Ectodermal cell (in vitro differentiated cells): ENCODE results near the gene SLC15A3.
A peak's percentile ranks its signal among the peaks of the same experiment; 100 is the strongest.

Experiments used
- H3K27ac ChIP-seq: 2 replicates; pipeline ENCODE4 v1.7.0; 2013; ENCODE audit warnings: mild to moderate bottlenecking, low read depth, low read length; ENCODE audit not compliant: insufficient read depth, poor library complexity, severe bottlenecking
- H3K27me3 ChIP-seq: 2 replicates; pipeline ENCODE4 v1.7.0; 2013; ENCODE audit warnings: mild to moderate bottlenecking, low read length; ENCODE audit not compliant: insufficient read depth, control insufficient read depth, poor library complexity, severe bottlenecking
- H3K36me3 ChIP-seq: one replicate; pipeline ENCODE4 v1.7.0; 2013; ENCODE audit warnings: low read length; ENCODE audit not compliant: control insufficient read depth, insufficient read depth
- H3K4me1 ChIP-seq: one replicate; pipeline ENCODE4 v1.7.0; 2013; ENCODE audit warnings: low read length; ENCODE audit not compliant: control insufficient read depth, insufficient read depth
- H3K4me3 ChIP-seq: 2 replicates; pipeline ENCODE4 v1.7.0; 2013; ENCODE audit warnings: low read depth, low read length, control low read depth; ENCODE audit not compliant: insufficient read depth
- H3K9me3 ChIP-seq: 2 replicates; pipeline ENCODE4 v1.7.0; 2013; ENCODE audit warnings: mild to moderate bottlenecking, low read length, moderate library complexity; ENCODE audit not compliant: control insufficient read depth
- WGBS, 2 experiments: methylation state at CpG; one replicate each; pipeline ENCODE4 v1.1.7; 2013; ENCODE audit warnings: missing lambda C conversion rate in 2 of 2; 5-methylcytosine and 5-hydroxymethylcytosine counted together

The SLC15A3 gene

GRCh38 chr11:60938500-60938899 is 13.5 kb downstream of the SLC15A3 start:
- Histone ChIP-seq H3K36me3 (peaks cover 6% of the 10 kb centered on the region), H3K27ac (no peak overlapping the region), H3K9me3 (no peaks in the 10 kb centered on the region), H3K27me3 (no peaks in the 10 kb centered on the region), H3K4me1 (no peaks in the 10 kb centered on the region), H3K4me3 (no peak overlapping the region)
- 80 to 84% methylated on average over 9 of the region's 9 CpGs for WGBS, 2 experiments

GRCh38 chr11:60937811-60938210 is 14.2 kb downstream of the SLC15A3 start:
- WGBS, 2 experiments, result 93% methylated on average over 8 of the region's 8 CpGs
- Histone ChIP-seq H3K4me3 (no peak overlapping the region), H3K4me1 (peaks cover 3% of the 10 kb centered on the region), H3K36me3 (peaks cover 6% of the 10 kb centered on the region), H3K27ac (no peak overlapping the region), H3K27me3 (no peaks in the 10 kb centered on the region), H3K9me3 (no peaks in the 10 kb centered on the region)

- Histone ChIP-seq H3K9me3 (no peaks in the 10 kb centered on the region), H3K36me3 (peaks cover 7% of the 10 kb centered on the region), H3K4me1 (peaks cover 6% of the 10 kb centered on the region), H3K27me3 (no peaks in the 10 kb centered on the region), H3K4me3 (no peak overlapping the region), H3K27ac (no peak overlapping the region)
- 95% methylated on average over 12 of the region's 12 CpGs for WGBS, 2 experiments
Observed at GRCh38 chr11:60937144-60937527, 14.8 kb downstream of the SLC15A3 start.

- Histone ChIP-seq H3K27ac (no peak overlapping the region), H3K4me3 (no peak overlapping the region), H3K4me1 (peaks cover 6% of the 10 kb centered on the region), H3K27me3 (no peaks in the 10 kb centered on the region), H3K9me3 (no peaks in the 10 kb centered on the region), H3K36me3 (peaks cover 12% of the 10 kb centered on the region)
- 88% methylated on average over 18 of the region's 18 CpGs for WGBS, 2 experiments
Observed at GRCh38 chr11:60936467-60937143, 15.4 kb downstream of the SLC15A3 start.

GRCh38 chr11:60935676-60936442 is 16.1 kb downstream of the SLC15A3 start:
- peaks cover 16% of the 10 kb centered on the region for H3K36me3 ChIP-seq
- no peak overlapping the region for H3K4me3 ChIP-seq
- no peaks in the 10 kb centered on the region for H3K27me3 ChIP-seq
- no peak overlapping the region for H3K27ac ChIP-seq
- peaks cover 6% of the 10 kb centered on the region for H3K4me1 ChIP-seq
- 94 to 96% methylated on average over 27 of the region's 27 CpGs for WGBS, 2 experiments
- no peaks in the 10 kb centered on the region for H3K9me3 ChIP-seq

- no peak overlapping the region for H3K27ac ChIP-seq
- peaks cover 23% of the 10 kb centered on the region for H3K36me3 ChIP-seq
- peaks cover 6% of the 10 kb centered on the region for H3K4me1 ChIP-seq
- H3K9me3 ChIP-seq, result no peaks in the 10 kb centered on the region
- H3K4me3 ChIP-seq, result no peak overlapping the region
- 93% methylated on average over 21 of the region's 21 CpGs for WGBS, 2 experiments
- no peaks in the 10 kb centered on the region for H3K27me3 ChIP-seq
Observed at GRCh38 chr11:60934790-60935605, 17.0 kb downstream of the SLC15A3 start.

- H3K9me3 ChIP-seq, result no peaks in the 10 kb centered on the region
- H3K36me3 ChIP-seq, result peaks cover 29% of the 10 kb centered on the region
- no peak overlapping the region for H3K4me3 ChIP-seq
- 95% methylated on average over 57 of the region's 57 CpGs for WGBS, 2 experiments
- no peaks in the 10 kb centered on the region for H3K27me3 ChIP-seq
- peaks cover 6% of the 10 kb centered on the region for H3K4me1 ChIP-seq
- no peak overlapping the region for H3K27ac ChIP-seq
Observed at GRCh38 chr11:60934124-60934789, 17.7 kb downstream of the SLC15A3 start.

- H3K4me1 ChIP-seq, result peaks cover 6% of the 10 kb centered on the region
- no peaks in the 10 kb centered on the region for H3K27me3 ChIP-seq
- WGBS, 2 experiments, result 94% methylated on average over 37 of the region's 37 CpGs
- H3K27ac ChIP-seq, result no peak overlapping the region
- H3K36me3 ChIP-seq, result peaks cover 36% of the 10 kb centered on the region
- no peak overlapping the region for H3K4me3 ChIP-seq
- no peaks in the 10 kb centered on the region for H3K9me3 ChIP-seq
Observed at GRCh38 chr11:60933416-60934123, 18.4 kb downstream of the SLC15A3 start.

GRCh38 chr11:60932605-60933356 is 19.2 kb downstream of the SLC15A3 start:
- Histone ChIP-seq H3K4me1 (peaks cover 6% of the 10 kb centered on the region), H3K27ac (peak overlapping the region; percentile 84), H3K36me3 (peaks cover 40% of the 10 kb centered on the region), H3K9me3 (no peaks in the 10 kb centered on the region), H3K4me3 (no peak overlapping the region), H3K27me3 (no peaks in the 10 kb centered on the region)
- 54 to 68% methylated on average over 4 to 5 of the region's 5 CpGs for WGBS, 2 experiments
